NCI-H2081 treated with DMSO at 0.1 percent for 48 hours (cell line): ENCODE measurements around the gene HOTAIR.

Experiments used
- DNase-seq: peaks from one replicate; lab custom pipeline; 2025; lab: John Stamatoyannopoulos, UW

Gene HOTAIR

GRCh38 chr12:53960187-53961024 lies 14.3 kb downstream of the HOTAIR start:
- no peak for DNase-seq

DNA sequence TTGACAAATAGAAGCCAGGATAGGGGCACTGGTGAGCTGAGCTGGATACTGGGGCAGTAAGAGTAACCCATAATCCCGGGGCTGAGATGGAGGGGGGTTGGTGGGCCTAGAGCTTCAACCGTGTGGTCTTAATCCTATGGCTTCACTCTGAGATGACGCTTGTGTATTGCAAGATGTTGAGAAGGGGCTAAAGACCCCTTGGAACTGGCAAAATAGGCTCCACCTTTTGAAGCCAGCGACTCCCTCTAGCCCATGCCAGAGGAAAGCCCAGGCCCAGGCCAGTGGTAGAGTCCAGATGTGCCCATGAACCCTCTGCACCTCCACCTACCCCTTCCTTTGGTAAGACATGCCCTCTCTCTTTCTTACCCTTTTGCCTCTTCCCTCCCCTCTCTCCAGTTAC lies 15.4 kb downstream of the HOTAIR start:
- no peak for DNase-seq

- DNase-seq: no peak
Observed at GRCh38 chr12:53958128-53958527, 16.6 kb downstream of the HOTAIR start.

GRCh38 chr12:53956914-53957536 lies 17.7 kb downstream of the HOTAIR start:
- no peak for DNase-seq

DNA sequence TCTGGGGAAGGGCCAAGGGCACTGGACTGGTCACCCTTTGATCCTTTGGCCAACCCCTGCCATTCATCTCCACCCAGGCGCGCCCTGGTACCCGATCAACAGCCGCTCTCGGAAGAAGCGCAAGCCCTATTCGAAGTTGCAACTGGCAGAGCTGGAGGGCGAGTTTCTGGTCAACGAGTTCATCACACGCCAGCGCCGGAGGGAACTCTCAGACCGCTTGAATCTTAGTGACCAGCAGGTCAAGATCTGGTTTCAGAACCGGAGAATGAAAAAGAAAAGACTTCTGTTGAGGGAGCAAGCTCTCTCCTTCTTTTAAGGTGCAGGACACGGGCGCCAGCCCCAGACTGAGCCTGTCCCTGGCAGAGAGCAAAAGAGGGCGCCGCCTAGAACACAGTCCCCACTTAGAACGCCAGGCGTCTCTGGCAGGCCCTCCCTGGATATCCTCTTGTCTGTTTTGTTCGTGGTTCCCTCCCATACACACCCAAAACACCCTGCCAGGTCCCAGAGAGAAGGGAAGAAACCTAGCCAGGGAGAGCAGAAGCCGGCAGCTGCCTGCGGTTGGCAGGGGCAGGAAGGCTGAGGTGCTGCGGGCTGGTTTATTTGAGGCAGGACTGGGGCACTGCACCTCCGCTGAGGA lies 18.4 kb downstream of the HOTAIR start:
- no peak for DNase-seq

- no peak for DNase-seq
Observed at GRCh38 chr12:53955776-53956250, 18.9 kb downstream of the HOTAIR start.

GRCh38 chr12:53955036-53955775 lies 19.5 kb downstream of the HOTAIR start:
- no peak for DNase-seq

GRCh38 chr12:53954694-53955035 lies 20.1 kb downstream of the HOTAIR start, which contains the start of gene HOXC12:
TSS of gene HOXC12 (plus strand) at chr12:53954903. CDS start at chr12:53954930, 27 bp downstream.
- DNase-seq: no peak

DNA sequence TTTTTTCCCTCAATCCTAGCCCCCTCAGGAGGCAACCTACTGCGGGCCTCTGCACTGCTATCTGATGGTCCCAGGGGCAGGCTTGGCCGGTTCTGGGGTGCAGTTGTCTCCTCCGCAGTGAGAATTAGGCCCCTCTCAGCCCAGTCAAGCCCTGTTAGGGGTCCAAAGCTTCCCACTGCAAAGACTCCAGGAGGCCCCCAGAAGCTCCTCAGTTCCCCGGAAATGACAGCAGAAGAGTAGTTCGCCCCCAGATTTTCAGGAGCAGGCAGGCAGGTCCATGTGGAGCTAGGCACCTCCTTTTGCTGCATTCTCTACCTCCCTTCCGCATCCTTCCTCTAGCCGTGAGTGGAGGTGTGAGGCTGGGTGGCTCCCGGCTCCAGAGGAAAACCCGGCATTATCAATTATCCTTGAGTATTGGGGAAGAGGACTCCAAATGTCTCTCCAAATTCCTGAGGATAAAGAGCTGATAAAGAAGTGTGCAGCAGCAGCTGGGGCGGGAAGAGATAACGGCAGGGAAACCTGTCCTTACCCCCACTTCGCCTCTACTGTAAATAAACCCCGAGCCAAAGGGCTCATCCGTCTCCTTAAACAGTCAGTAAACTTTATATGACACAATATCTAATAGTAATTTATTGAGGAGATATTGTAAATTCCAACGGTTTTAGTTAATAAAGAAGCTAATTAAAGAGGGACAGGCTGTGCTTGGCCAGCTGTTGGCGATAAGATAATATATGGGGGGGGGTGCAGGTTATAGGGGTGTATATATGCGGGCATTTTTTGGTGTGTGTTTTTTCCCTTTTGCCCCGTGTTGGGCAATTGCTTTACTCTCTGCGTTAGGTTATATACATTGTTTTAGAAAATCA lies 20.7 kb downstream of the HOTAIR start:
- DNase-seq: no peak

DNA sequence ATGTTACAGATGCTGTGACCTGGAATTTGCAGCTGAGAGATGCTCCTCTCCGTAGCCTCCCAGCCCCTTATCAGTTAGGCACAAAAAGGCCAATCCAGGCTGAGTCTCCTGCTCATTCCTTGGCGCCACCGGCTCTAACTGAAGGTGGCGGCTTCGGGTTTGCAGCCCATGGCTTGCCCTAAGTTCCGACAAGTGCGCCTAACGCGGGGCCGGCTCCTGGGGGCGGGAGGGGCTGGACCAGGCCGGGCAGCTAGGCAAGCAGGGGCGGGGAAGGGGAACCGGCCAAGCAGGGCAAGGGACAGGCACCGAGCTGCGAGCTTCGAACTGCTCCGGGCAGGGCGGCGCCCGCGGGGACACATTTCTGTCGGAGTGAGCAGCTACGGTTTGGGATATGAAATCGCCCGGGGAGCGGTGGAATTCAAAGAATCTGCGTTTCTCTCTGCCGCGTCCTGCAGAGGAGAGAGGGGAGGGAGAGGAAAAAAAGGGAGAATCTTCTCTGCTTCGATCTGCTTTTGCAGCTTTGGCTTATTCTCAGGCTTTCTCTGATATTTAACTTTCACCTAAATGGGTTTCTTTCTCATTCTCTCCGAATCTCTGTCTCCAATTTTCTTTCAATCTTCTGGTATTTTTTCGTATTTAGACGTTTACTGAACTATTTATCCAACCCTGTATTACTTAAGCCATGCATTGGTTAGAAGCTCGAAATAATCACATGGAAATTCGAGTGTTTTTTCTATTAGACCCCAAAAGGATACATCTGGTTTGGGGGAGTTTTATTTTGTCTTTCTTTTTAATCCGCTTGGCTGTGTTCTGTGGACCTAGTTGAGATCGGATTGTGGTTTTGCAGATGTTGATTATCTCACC lies 21.7 kb downstream of the HOTAIR start:
- DNase-seq: no peak

DNA sequence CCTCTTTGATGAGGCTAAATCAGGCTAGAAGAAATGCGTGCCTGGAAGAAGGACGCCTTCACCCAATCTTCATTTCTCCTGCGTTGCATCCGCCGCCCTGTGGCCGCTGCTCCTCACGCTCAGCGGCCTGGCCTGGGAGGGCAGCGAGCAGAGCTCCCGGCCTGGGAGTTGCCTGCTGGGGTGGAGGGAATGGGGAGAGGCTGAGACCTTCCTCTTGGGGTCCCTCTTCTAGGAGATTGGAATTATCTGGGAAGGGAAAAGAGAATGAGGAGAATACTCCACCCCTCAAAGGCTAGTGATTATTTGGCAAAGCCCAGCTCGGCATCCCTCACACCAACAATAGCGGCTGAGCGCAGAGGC lies 22.4 kb downstream of the HOTAIR start:
- no peak for DNase-seq

GRCh38 chr12:53951577-53952334 lies 23.0 kb downstream of the HOTAIR start:
- DNase-seq: no peak

- DNase-seq: no peak
Observed at GRCh38 chr12:53950789-53951576, 23.8 kb downstream of the HOTAIR start.

GRCh38 chr12:53950437-53950773 lies 24.3 kb downstream of the HOTAIR start:
- DNase-seq: no peak

GRCh38 chr12:53949631-53950436 lies 24.9 kb downstream of the HOTAIR start:
- DNase-seq: no peak

GRCh38 chr12:53948650-53949593 lies 25.8 kb downstream of the HOTAIR start:
- no peak for DNase-seq

DNA sequence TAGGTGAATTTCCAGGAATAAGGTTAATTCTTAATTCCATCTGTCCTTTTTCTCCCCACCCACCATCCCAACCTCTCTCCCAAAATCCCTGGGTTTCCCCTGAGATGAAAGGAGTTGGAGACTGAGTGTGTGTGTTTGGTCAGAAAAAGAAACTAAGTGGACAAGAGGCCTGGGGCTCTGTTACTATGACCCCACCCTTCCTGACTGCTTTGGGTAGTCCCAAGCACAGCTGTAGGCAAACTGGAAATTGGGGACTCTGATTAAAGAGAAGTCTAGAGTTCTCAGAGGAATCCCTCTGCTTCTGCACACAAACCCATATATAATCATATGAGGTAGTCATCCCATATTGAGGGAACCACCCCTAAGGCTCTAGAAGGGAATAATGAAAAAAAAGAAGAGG lies 27.0 kb downstream of the HOTAIR start:
- no peak for DNase-seq
